NT2/D1 (cell line): ENCODE data around the gene PATZ1.

Experiments
- DNase-seq: peaks from one replicate; pipeline ENCODE4 v3.0.0-alpha.2; 2011; ENCODE audit warnings: low read depth, low spot score
- H3K27me3 ChIP-seq: 2 replicates; pipeline ENCODE4 v1.6.0; 2011; ENCODE audit warnings: mild to moderate bottlenecking; ENCODE audit not compliant: insufficient read length, insufficient read depth
- H3K36me3 ChIP-seq: 2 replicates; pipeline ENCODE4 v1.6.1; 2011; ENCODE audit warnings: mild to moderate bottlenecking, low read length, mixed read lengths; ENCODE audit not compliant: insufficient read depth, insufficient read length
- H3K4me1 ChIP-seq: 2 replicates; pipeline ENCODE4 v1.5.1; 2011; ENCODE audit not compliant: insufficient read depth, insufficient read length
- H3K4me3 ChIP-seq: 2 replicates; pipeline ENCODE4 v1.5.1; 2011; ENCODE audit warnings: low read depth; ENCODE audit not compliant: insufficient read length
- H3K9ac ChIP-seq: 2 replicates; pipeline ENCODE4 v1.6.0; 2011; ENCODE audit warnings: low read depth; ENCODE audit not compliant: insufficient read length
- H3K9me3 ChIP-seq: 2 replicates; pipeline ENCODE4 v1.5.1; 2011; ENCODE audit warnings: mild to moderate bottlenecking, low read length; ENCODE audit not compliant: insufficient read depth
- SUZ12 ChIP-seq: IDR thresholded peaks from 2 replicates; pipeline ENCODE4 v1.6.1; 2011; ENCODE audit not compliant: insufficient read length, insufficient read depth; ENCODE audit errors: extremely low read depth
- YY1 ChIP-seq: IDR thresholded peaks from 2 replicates; pipeline ENCODE4 v1.6.1; 2011; ENCODE audit not compliant: insufficient read length, insufficient read depth
- ZNF274 ChIP-seq: IDR thresholded peaks from 2 replicates; pipeline ENCODE4 v1.6.1; 2011; ENCODE audit warnings: mild to moderate bottlenecking, low read depth, low read length

PATZ1 gene

GRCh38 chr22:31342389-31343140 lies 3.6 kb downstream of the PATZ1 start:
- peaks cover 24% of the 10 kb centered on the region for H3K4me1 ChIP-seq
- DNase-seq: no peak
- H3K9ac ChIP-seq: peak overlapping the region; percentile 32
- TF ChIP-seq YY1 (no peak), ZNF274 (no peak), SUZ12 (no peak)
- H3K27me3 ChIP-seq: no peaks in the 10 kb centered on the region
- H3K36me3 ChIP-seq: peaks cover 76% of the 10 kb centered on the region
- H3K9me3 ChIP-seq: no peaks in the 10 kb centered on the region
- peak overlapping the region; percentile 27 for H3K4me3 ChIP-seq

DNA sequence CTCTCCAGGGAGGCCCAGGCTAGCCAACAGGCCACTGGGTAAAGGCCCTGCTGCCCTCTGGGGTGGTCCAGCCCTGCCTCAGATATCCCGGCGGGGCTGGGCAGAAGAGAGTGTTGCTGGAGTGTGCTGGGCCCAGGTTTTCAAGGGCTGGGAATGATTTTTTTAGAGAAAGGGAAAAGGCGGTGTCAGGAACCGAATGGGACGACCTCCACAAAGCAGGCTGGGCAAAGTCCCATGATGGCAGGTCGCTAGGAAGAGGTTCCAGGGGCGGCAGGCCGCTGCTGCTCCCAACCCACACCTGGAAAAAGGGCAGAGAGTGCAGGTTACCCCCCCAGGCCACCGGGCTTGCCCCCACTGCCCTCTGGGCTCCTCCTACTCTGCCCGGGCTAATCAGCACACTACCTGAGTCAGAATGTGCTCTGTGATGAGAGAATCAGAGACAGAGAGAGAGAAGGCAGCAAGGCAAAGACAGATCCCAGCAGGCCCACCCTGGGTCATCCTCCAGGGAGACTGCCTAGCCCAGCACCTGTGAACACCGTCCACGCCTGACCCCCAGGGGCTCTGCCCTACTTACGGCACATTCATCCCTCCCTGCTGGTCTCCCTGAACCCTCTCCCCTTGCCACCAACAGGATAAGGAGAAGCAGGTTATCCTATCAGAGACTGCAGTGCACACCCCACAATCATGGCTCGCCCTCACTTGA lies 4.6 kb downstream of the PATZ1 start:
- Histone ChIP-seq H3K27me3 (no peaks in the 10 kb centered on the region), H3K36me3 (peaks cover 83% of the 10 kb centered on the region), H3K4me3 (no peak overlapping the region), H3K4me1 (peaks cover 24% of the 10 kb centered on the region), H3K9me3 (no peaks in the 10 kb centered on the region), H3K9ac (peak overlapping the region; percentile 32)
- DNase-seq: no peak
- TF ChIP-seq YY1 (no peak), ZNF274 (no peak), SUZ12 (no peak)

DNA sequence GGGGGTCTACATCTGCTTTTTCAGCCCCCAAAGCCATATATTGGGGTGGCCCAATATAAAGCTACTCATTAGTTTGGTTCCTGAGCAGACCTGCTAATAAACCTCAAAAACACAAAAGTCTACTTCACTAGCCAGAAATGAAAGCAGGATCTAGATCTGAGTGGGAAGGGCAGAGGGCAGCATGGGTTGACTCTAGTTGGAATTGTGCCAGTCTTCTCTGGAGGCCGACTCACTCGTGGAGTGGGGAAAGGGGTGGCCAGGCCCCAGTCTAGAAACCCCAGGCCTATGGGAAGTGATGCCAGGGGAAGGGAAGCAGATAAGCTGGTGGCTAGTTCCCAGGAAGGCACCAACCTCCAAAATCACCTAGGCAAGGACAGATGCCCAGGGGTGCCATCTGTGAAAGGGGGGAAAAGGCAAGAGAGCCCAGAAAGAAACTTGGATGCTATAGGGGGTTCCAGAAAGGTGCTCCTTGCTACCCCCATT lies 5.3 kb downstream of the PATZ1 start:
- TF ChIP-seq SUZ12: no peak
- no peak for TF ChIP-seq ZNF274
- TF ChIP-seq YY1: no peak
- Histone ChIP-seq H3K9ac (no peak overlapping the region), H3K9me3 (no peaks in the 10 kb centered on the region), H3K4me1 (peaks cover 24% of the 10 kb centered on the region), H3K36me3 (peaks cover 85% of the 10 kb centered on the region), H3K4me3 (no peak overlapping the region), H3K27me3 (no peaks in the 10 kb centered on the region)
- no peak for DNase-seq

DNA sequence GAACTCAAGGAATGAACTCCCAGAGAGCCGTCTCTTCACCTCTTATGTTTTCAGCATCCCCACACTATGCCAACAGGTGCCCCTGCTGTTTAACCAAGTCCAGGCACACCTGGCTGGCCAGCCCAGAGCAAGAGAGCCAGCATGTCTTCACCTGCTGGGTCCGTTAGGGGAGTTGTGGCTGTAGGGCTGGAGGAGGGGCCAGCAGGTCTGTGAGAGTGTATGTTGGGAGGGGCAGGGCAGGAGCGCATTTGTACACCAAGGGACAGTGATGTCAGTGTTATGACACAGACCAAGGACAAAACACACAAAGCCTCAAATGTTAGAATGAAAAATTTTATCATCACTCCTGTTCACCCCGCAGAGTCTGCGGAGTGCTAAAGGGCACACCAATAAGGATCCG lies 5.8 kb downstream of the PATZ1 start:
- Histone ChIP-seq H3K27me3 (no peaks in the 10 kb centered on the region), H3K9me3 (no peaks in the 10 kb centered on the region), H3K9ac (peak overlapping the region; percentile 10), H3K4me3 (no peak overlapping the region), H3K4me1 (peaks cover 24% of the 10 kb centered on the region), H3K36me3 (peaks cover 87% of the 10 kb centered on the region)
- no peak for TF ChIP-seq ZNF274
- TF ChIP-seq SUZ12: no peak
- no peak for TF ChIP-seq YY1
- DNase-seq: no peak

GRCh38 chr22:31339148-31339832 lies 6.9 kb downstream of the PATZ1 start:
- no peak overlapping the region for H3K9ac ChIP-seq
- H3K4me3 ChIP-seq: no peak overlapping the region
- no peaks in the 10 kb centered on the region for H3K9me3 ChIP-seq
- peaks cover 14% of the 10 kb centered on the region for H3K4me1 ChIP-seq
- H3K36me3 ChIP-seq: peaks cover 87% of the 10 kb centered on the region
- TF ChIP-seq ZNF274 (no peak), YY1 (no peak), SUZ12 (no peak)
- no peaks in the 10 kb centered on the region for H3K27me3 ChIP-seq
- no peak for DNase-seq

GRCh38 chr22:31337178-31337577 lies 9.0 kb downstream of the PATZ1 start:
- no peak overlapping the region for H3K9ac ChIP-seq

DNA sequence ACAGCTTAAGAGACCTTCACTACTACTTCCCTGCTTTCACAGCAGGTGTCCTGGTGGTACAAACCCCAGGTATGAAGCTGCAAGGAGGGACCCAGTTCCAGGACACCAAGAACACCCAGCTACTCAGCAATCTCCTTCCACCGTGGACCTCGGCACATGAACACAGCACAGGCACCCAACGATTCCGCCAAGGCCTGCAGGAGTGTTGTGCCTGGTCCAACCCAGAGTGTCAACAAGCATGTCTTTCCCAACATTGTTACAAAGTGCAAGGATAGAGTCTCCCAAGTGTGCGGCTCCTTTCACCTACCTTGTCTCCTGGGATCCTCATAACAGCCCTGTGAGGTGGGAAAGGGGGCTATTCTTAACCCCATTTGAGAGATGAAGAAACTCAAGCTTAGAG lies 11.8 kb downstream of the PATZ1 start:
- H3K36me3 ChIP-seq: peaks cover 76% of the 10 kb centered on the region

More at GRCh38 chr22:31337178-31337577, 9.0 kb downstream of the PATZ1 start:
- Histone ChIP-seq H3K36me3 (peaks cover 87% of the 10 kb centered on the region), H3K4me3 (no peak overlapping the region), H3K9me3 (no peaks in the 10 kb centered on the region), H3K27me3 (no peaks in the 10 kb centered on the region), H3K4me1 (peaks cover 12% of the 10 kb centered on the region)
- no peak for DNase-seq
- TF ChIP-seq ZNF274 (no peak), YY1 (no peak), SUZ12 (no peak)

More for the DNA sequence above, 11.8 kb downstream of the PATZ1 start:
- TF ChIP-seq YY1: no peak
- H3K27me3 ChIP-seq: no peaks in the 10 kb centered on the region
- H3K9ac ChIP-seq: no peak overlapping the region
- H3K9me3 ChIP-seq: no peaks in the 10 kb centered on the region
- no peaks in the 10 kb centered on the region for H3K4me1 ChIP-seq
- no peak overlapping the region for H3K4me3 ChIP-seq
- no peak for DNase-seq
